NCI-H1436 treated with DMSO at 0.1 percent for 48 hours (cell line): ENCODE results near the gene RALGPS1.
"Not testable (repeated sequence)": the region's sequence is repeated elsewhere in the genome, so short reads cannot be mapped to it uniquely, and the experiment has no call there.

Experiments
- DNase-seq: peaks from one replicate; lab custom pipeline; 2025; lab: John Stamatoyannopoulos, UW

The RALGPS1 gene

GRCh38 chr9:127137640-127138360 lies 223.2 kb downstream of the RALGPS1 start:
- DNase-seq, result no peak

- no peak for DNase-seq
Observed at GRCh38 chr9:127138444-127138843, 223.9 kb downstream of the RALGPS1 start.

GRCh38 chr9:127139071-127139731 lies 224.6 kb downstream of the RALGPS1 start:
- DNase-seq, result no peak

- DNase-seq, result no peak
Observed at GRCh38 chr9:127139775-127140174, 225.2 kb downstream of the RALGPS1 start.

- DNase-seq, result no peak
Observed at GRCh38 chr9:127140181-127140580, 225.6 kb downstream of the RALGPS1 start.

- no peak for DNase-seq
Observed at GRCh38 chr9:127140842-127141675, 226.5 kb downstream of the RALGPS1 start.

GRCh38 chr9:127142291-127142690 lies 227.7 kb downstream of the RALGPS1 start:
- no peak for DNase-seq

GRCh38 chr9:127142931-127143464 lies 228.4 kb downstream of the RALGPS1 start:
- no peak for DNase-seq

GRCh38 chr9:127143920-127144465 lies 229.4 kb downstream of the RALGPS1 start:
- no peak for DNase-seq

GRCh38 chr9:127144670-127145445 lies 230.3 kb downstream of the RALGPS1 start:
- no peak for DNase-seq

GRCh38 chr9:127146841-127147240 lies 232.3 kb downstream of the RALGPS1 start:
- DNase-seq, result not testable (repeated sequence)

- DNase-seq, result no peak
Observed at GRCh38 chr9:127147251-127147650, 232.7 kb downstream of the RALGPS1 start.

GRCh38 chr9:127148014-127148413 lies 233.4 kb downstream of the RALGPS1 start:
- DNase-seq, result no peak

- DNase-seq, result no peak
Observed at GRCh38 chr9:127149010-127149409, 234.4 kb downstream of the RALGPS1 start.

- no peak for DNase-seq
Observed at GRCh38 chr9:127149463-127150390, 235.1 kb downstream of the RALGPS1 start.

GRCh38 chr9:127153501-127153900 lies 238.9 kb downstream of the RALGPS1 start:
- no peak for DNase-seq

GRCh38 chr9:127154003-127154389 lies 239.4 kb downstream of the RALGPS1 start:
- DNase-seq, result no peak

GRCh38 chr9:127154390-127155191 lies 240.0 kb downstream of the RALGPS1 start:
- DNase-seq, result no peak

- no peak for DNase-seq
Observed at GRCh38 chr9:127155314-127155960, 240.9 kb downstream of the RALGPS1 start.
